Measurements from ENCODE around the gene MBTPS1.

DNA sequence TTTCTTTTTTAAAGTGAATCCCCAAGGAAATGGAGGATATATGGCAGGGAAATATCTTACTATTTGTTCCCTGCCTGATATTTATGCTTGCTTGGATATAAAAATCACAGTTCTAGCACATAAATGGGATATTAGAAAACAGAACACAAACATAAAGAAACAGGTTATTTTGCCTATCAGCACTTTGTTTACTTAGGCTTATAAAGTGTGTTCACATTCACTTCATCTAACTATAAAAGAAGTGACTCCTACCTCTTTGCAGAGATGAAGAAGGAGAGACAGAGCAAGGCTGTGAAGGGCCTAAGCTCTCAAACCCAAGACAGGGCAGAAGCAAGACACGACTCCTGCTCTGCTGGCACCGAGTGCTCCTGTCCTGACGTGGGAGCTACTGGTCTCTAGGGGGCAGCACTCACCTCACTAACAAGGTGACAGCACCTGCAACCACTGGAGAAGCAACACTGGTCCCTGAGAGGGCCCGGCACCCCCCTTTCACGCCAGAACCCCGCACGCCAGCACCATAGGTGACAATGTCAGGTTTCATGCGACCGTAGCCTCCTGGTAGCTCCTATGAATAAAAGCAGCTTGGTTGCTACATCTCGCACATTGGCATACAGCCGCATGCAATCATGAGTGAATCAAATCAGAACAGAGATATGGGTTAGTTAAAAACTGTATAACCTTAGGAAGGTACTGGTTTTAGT, 32.0 kb downstream of the MBTPS1 start:
- TF ChIP-seq SNRNP70 (optimal IDR thresholded peaks at IDR 0.05; ENCODE audit: low read depth, low read length) (no peak), RBFOX2 (IDR thresholded peaks at IDR 0.05; ENCODE audit: low read depth, low read length) (no peak), MAZ (CRISPR knock-in tag; conservative IDR thresholded peaks at IDR 0.05 in 1 of 2, IDR thresholded peaks at IDR 0.05 in 1 of 2) (no peak), SPI1 (IDR thresholded peaks at IDR 0.05; ENCODE audit: borderline replicate concordance, low read depth, low read length) (no peak), NRF1 (conservative IDR thresholded peaks at IDR 0.05 in 1 of 2, IDR thresholded peaks at IDR 0.05 in 1 of 2) (no peak), CHCHD3 (CRISPR knock-in tag; IDR thresholded peaks at IDR 0.05) (no peak)
- TF ChIP-seq, protein P1, sequence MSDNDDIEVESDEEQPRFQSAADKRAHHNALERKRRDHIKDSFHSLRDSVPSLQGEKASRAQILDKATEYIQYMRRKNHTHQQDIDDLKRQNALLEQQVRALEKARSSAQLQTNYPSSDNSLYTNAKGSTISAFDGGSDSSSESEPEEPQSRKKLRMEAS (CRISPR knock-in tag; IDR thresholded peaks at IDR 0.05), result no peak
